Effector memory CD4-positive, alpha-beta T cell (primary cell): Measurements from ENCODE around the gene WWTR1.

ENCODE experiments used
- DNase-seq, 3 donors: peaks; one replicate each; pipeline ENCODE4 v3.0.0-alpha.2; 2020
- H3K27ac ChIP-seq: 2 replicates; pipeline ENCODE4 v1.7.0; 2013; ENCODE audit warnings: mild to moderate bottlenecking, low read length, moderate library complexity; ENCODE audit not compliant: insufficient read depth, poor library complexity, severe bottlenecking
- H3K27me3 ChIP-seq: replicated peaks from 2 replicates; pipeline ENCODE4 v1.7.0; 2013; ENCODE audit warnings: mild to moderate bottlenecking, low read length; ENCODE audit not compliant: insufficient read depth, control insufficient read depth, poor library complexity, severe bottlenecking
- H3K36me3 ChIP-seq: 2 replicates; pipeline ENCODE4 v1.7.0; 2013; ENCODE audit warnings: mild to moderate bottlenecking, low read length, moderate library complexity; ENCODE audit not compliant: control insufficient read depth, insufficient read depth
- H3K4me1 ChIP-seq: 2 replicates; pipeline ENCODE4 v1.7.0; 2013; ENCODE audit warnings: low read length, mild to moderate bottlenecking; ENCODE audit not compliant: control insufficient read depth, insufficient read depth, poor library complexity, severe bottlenecking
- H3K4me3 ChIP-seq: 2 replicates; pipeline ENCODE4 v1.7.0; 2013; ENCODE audit warnings: low read length, low read depth, mild to moderate bottlenecking; ENCODE audit not compliant: insufficient read depth, poor library complexity, severe bottlenecking
- H3K9me3 ChIP-seq: 2 replicates; pipeline ENCODE4 v1.7.0; 2013; ENCODE audit warnings: mild to moderate bottlenecking, low read length, moderate library complexity; ENCODE audit not compliant: control insufficient read depth
- total RNA-seq, 3 donors: gene quantifications; one replicate each; lab custom pipeline; 2026; lab: John Stamatoyannopoulos, UW

The WWTR1 gene
- 0.77 to 1.0 (median 0.86) reads per million in 3 donors for total RNA-seq

GRCh38 chr3:149657926-149658743, at the start of gene WWTR1:
WWTR1 (minus strand) TSS chr3:149658025; CDS start chr3:149657306, 719 bp downstream.
- Histone ChIP-seq H3K36me3 (no peaks in the 10 kb centered on the region), H3K9me3 (no peaks in the 10 kb centered on the region), H3K4me1 (peaks cover 7% of the 10 kb centered on the region), H3K4me3 (peak within 1 kb of the TSS; percentile 69), H3K27me3 (no peaks in the 10 kb centered on the region), H3K27ac (no peak within 1 kb of the TSS)
- peak in 2 of 3 donors; percentile 2 to 7 for DNase-seq

- Histone ChIP-seq H3K4me3 (no peak overlapping the region), H3K9me3 (no peaks in the 10 kb centered on the region), H3K36me3 (no peaks in the 10 kb centered on the region), H3K4me1 (no peaks in the 10 kb centered on the region), H3K27me3 (no peaks in the 10 kb centered on the region), H3K27ac (no peak overlapping the region)
- DNase-seq = no peak
These were observed 49.1 kb upstream of the WWTR1 start for GRCh38 chr3:149706905-149707304.

GRCh38 chr3:149705416-149705815, 47.6 kb upstream of the WWTR1 start:
- Histone ChIP-seq H3K36me3 (no peaks in the 10 kb centered on the region), H3K9me3 (no peaks in the 10 kb centered on the region), H3K27me3 (no peaks in the 10 kb centered on the region), H3K27ac (no peak overlapping the region), H3K4me1 (no peaks in the 10 kb centered on the region), H3K4me3 (no peak overlapping the region)
- no peak for DNase-seq

GRCh38 chr3:149703466-149703865, 45.6 kb upstream of the WWTR1 start:
- Histone ChIP-seq H3K27ac (no peak overlapping the region), H3K4me1 (no peaks in the 10 kb centered on the region), H3K36me3 (no peaks in the 10 kb centered on the region), H3K4me3 (no peak overlapping the region), H3K9me3 (no peaks in the 10 kb centered on the region), H3K27me3 (no peaks in the 10 kb centered on the region)
- no peak for DNase-seq

GRCh38 chr3:149702691-149703441, 45.0 kb upstream of the WWTR1 start:
- Histone ChIP-seq H3K9me3 (no peaks in the 10 kb centered on the region), H3K4me3 (no peak overlapping the region), H3K27ac (no peak overlapping the region), H3K36me3 (no peaks in the 10 kb centered on the region), H3K4me1 (no peaks in the 10 kb centered on the region), H3K27me3 (no peaks in the 10 kb centered on the region)
- no peak for DNase-seq

- H3K4me1 ChIP-seq = no peaks in the 10 kb centered on the region
- no peak overlapping the region for H3K4me3 ChIP-seq
- H3K36me3 ChIP-seq = no peaks in the 10 kb centered on the region
- H3K27ac ChIP-seq = no peak overlapping the region
- no peak for DNase-seq
- H3K9me3 ChIP-seq = no peaks in the 10 kb centered on the region
- no peaks in the 10 kb centered on the region for H3K27me3 ChIP-seq
These were observed 44.1 kb upstream of the WWTR1 start for GRCh38 chr3:149701977-149702350.

GRCh38 chr3:149701206-149701976, 43.6 kb upstream of the WWTR1 start:
- no peaks in the 10 kb centered on the region for H3K27me3 ChIP-seq
- no peaks in the 10 kb centered on the region for H3K4me1 ChIP-seq
- no peaks in the 10 kb centered on the region for H3K9me3 ChIP-seq
- no peak overlapping the region for H3K27ac ChIP-seq
- no peaks in the 10 kb centered on the region for H3K36me3 ChIP-seq
- H3K4me3 ChIP-seq = no peak overlapping the region
- no peak for DNase-seq

GRCh38 chr3:149688122-149688757, 30.4 kb upstream of the WWTR1 start:
- no peaks in the 10 kb centered on the region for H3K27me3 ChIP-seq
- no peaks in the 10 kb centered on the region for H3K36me3 ChIP-seq
- H3K4me1 ChIP-seq = no peaks in the 10 kb centered on the region
- no peak overlapping the region for H3K27ac ChIP-seq
- no peaks in the 10 kb centered on the region for H3K9me3 ChIP-seq
- no peak overlapping the region for H3K4me3 ChIP-seq
- DNase-seq = no peak

- Histone ChIP-seq H3K9me3 (no peaks in the 10 kb centered on the region), H3K36me3 (no peaks in the 10 kb centered on the region), H3K4me1 (no peaks in the 10 kb centered on the region), H3K27ac (no peak overlapping the region), H3K27me3 (no peaks in the 10 kb centered on the region), H3K4me3 (no peak overlapping the region)
- DNase-seq = no peak
These were observed 29.2 kb upstream of the WWTR1 start for GRCh38 chr3:149686996-149687395.
